HK-2 (cell line): Measurements from ENCODE around the gene PHF1.
"Not testable (repeated sequence)": the region's sequence is repeated elsewhere in the genome, so short reads cannot be mapped to it uniquely, and the experiment has no call there.

Experiments used
- DNase-seq: peaks from one replicate; pipeline ENCODE4 v3.0.0-alpha.2; 2018; ENCODE audit not compliant: unreplicated experiment

The PHF1 gene

GRCh38 chr6:33391922-33392594 is 18.8 kb upstream of the PHF1 start:
- DNase-seq: no peak

GRCh38 chr6:33392595-33392948 is 18.2 kb upstream of the PHF1 start:
- DNase-seq: no peak

- DNase-seq: no peak
These were observed 17.8 kb upstream of the PHF1 start for GRCh38 chr6:33392979-33393378.

- no peak for DNase-seq
These were observed 13.3 kb upstream of the PHF1 start for GRCh38 chr6:33397541-33397940.

GRCh38 chr6:33398601-33399000 is 12.2 kb upstream of the PHF1 start:
- not testable (repeated sequence) for DNase-seq

- not testable (repeated sequence) for DNase-seq
These were observed 10.9 kb upstream of the PHF1 start for GRCh38 chr6:33399881-33400280.

- DNase-seq: no peak
These were observed 5.9 kb upstream of the PHF1 start for GRCh38 chr6:33404884-33405283.

- DNase-seq: no peak
These were observed 5.4 kb upstream of the PHF1 start for GRCh38 chr6:33405386-33405940.

- DNase-seq: no peak
These were observed 4.7 kb upstream of the PHF1 start for GRCh38 chr6:33406126-33406525.

- DNase-seq: no peak
These were observed 3.6 kb upstream of the PHF1 start for GRCh38 chr6:33407132-33407718.

GRCh38 chr6:33410050-33410710 is 634 bp upstream of the PHF1 start:
- peak; percentile 99 for DNase-seq

GRCh38 chr6:33411632-33412005 is 805 bp downstream of the PHF1 start:
- DNase-seq: no peak

- DNase-seq: no peak
These were observed 1.6 kb downstream of the PHF1 start for GRCh38 chr6:33412140-33413009.

- no peak for DNase-seq
These were observed 2.7 kb downstream of the PHF1 start for GRCh38 chr6:33413241-33414120.

- no peak for DNase-seq
These were observed 3.9 kb downstream of the PHF1 start for GRCh38 chr6:33414592-33415271.

GRCh38 chr6:33415831-33416230 is 5.0 kb downstream of the PHF1 start:
- DNase-seq: no peak

GRCh38 chr6:33416386-33417127 is 5.7 kb downstream of the PHF1 start:
- no peak for DNase-seq

- peak; percentile 60 for DNase-seq
These were observed 6.5 kb downstream of the PHF1 start for GRCh38 chr6:33417128-33417902.
